GM21786 (cell line): ENCODE measurements around the gene ESYT1.

Source experiments
- ATAC-seq: cut with Tn5 transposase; IDR thresholded peaks from one replicate; pipeline ENCODE4 v1.9.1; 2021; ENCODE audit not compliant: unreplicated experiment

ESYT1 gene

DNA sequence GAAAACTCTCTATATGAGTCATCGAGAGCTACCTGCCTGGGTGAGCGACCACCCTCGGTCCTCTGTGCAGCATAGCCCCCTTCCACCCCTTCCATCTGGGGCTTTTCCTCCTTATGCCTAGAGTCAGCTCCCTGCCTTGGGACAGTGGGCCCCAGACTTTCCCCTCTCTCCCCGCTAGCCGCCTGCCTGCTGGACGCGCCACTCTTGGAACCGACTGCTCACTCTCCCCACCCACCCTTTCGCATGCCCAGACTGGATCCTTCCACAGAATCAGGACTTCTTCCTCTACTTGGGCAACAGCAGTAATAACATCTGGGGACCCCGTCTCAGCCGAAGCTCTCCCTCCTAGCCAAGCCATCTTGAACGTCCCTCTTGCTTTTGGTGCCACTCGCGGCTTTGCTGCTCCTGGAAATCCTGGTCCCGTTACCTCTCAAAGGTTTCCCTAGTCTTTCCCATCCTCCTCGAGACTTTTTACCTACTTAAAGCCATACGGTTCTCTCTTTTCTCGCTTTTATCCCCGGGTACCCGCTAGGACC is 671 bp downstream of the ESYT1 start:
- ATAC-seq = no peak

DNA sequence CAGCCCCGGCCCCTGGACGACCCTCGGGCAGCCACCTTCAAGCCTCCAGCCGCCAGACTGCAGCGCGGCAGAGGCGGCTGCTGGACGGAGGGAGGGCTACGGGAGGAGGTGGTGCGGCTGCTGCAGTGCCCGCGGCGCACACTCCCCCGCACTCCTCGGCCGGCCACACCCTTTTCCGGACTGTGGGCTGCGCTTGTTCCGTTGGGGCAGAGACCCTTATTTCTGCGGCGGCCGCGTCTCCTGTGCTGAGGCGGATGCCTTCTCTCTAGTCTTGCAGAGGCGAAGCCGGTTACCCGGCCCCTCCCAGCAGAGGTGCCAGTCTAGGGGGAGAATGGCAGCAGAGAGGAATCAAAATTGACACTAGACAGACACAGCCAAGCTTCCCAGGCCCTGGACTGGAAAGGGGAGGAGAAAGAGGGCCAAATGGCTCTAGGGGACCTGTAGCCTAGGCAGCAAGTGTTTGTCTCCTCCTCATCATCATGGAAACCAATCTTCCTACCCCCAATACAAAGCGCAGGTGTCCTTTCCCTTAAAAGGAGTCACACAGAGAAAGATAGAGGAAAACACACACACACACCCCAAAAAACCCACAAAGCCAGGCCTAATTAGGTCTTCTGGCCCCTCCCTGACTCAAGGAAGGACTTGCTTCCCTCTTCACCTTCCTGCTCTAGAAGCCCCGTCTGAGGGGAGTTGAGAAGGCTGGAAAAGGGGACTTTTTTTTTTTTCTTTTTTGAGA is 1.3 kb downstream of the ESYT1 start:
- peak; percentile 17 for ATAC-seq

DNA sequence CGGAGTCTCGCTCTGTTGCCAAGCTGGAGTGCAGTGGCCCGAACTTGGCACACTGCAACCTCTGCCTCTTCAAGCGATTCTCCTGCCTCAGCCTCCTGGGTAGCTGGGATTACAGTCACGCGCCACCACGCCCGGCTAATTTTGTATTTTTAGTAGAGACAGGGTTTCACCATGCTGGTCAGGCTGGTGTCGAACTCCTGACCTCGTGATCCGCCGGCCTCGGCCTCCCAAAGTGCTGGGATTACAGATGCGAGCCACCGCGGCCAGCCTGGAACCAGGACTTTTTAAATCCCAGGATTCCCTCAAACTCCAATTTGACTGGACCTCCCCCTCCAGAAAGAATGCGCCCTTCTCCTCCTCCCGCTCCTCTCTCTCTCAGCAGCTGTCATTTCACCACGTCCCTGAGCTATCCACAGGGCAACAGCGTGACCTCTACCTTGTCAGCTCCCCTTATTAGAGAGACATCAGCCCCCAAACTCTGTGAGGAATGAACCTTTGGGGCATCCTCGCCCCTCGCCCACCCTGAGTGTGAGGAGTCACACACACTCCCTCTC is 2.0 kb downstream of the ESYT1 start:
- no peak for ATAC-seq

DNA sequence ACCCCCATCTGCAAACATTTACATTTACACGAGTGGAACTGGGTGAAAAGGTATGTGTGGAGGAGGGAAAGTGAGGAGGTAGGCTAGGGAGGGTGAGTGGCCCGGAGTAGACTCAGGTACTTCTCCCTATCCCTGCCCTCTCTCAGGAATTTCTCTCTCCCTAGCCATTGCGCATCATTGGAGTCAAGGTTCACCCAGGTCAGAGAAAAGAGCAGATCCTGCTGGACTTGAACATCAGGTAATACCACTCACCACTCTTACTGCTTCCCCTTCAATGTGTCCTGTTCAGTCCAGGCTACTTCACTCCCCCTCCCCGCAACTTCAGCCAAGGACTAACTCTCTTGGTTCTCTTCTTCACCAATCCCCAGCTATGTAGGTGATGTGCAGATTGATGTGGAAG is 2.8 kb downstream of the ESYT1 start:
- ATAC-seq = no peak

DNA sequence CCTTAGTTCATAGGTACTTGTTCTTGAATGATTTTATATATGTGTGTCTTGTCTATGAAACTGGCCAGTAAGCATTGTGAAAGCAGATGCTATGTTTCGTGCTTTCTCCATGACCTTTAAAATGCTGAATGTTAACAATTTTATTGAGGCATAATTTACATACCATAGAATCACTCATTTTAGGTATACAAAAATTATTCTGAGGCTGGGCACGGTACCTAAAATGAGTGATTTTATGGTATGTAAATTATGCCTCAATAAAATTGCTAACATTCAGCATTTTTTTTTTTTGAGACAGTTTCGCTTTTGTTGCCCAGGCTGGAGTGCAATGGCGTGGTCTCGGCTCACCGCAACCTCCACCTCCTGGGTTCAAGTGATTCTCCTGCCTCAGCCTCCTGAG is 6.8 kb downstream of the ESYT1 start:
- ATAC-seq = no peak

DNA sequence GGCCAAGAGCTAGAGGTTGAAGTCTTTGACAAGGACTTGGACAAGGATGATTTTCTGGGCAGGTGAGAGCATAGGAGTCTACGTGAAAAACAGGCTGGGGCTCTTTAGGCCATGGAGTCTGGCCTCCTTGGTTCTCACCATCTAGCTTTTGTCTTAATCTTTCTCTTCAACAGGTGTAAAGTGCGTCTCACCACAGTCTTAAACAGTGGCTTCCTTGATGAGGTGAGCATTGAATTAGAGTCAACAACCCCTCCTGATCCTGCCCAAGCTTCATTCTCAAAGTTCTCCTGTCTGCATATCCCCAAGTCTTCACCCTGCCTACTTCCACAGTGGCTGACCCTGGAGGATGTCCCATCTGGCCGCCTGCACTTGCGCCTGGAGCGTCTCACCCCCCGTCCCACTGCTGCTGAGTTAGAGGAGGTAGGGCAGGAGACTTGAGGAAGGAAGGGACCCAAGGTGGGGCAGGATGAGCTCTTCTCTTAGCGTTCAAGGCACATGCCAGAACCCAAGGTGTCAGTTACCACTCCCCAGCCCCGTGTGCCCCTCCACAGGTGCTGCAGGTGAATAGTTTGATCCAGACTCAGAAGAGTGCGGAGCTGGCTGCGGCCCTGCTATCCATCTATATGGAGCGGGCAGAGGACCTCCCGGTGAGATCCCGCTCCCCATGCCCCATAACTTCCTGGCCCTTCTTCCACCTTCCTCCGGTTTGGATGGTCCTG is 9.9 kb downstream of the ESYT1 start:
- ATAC-seq = no peak

DNA sequence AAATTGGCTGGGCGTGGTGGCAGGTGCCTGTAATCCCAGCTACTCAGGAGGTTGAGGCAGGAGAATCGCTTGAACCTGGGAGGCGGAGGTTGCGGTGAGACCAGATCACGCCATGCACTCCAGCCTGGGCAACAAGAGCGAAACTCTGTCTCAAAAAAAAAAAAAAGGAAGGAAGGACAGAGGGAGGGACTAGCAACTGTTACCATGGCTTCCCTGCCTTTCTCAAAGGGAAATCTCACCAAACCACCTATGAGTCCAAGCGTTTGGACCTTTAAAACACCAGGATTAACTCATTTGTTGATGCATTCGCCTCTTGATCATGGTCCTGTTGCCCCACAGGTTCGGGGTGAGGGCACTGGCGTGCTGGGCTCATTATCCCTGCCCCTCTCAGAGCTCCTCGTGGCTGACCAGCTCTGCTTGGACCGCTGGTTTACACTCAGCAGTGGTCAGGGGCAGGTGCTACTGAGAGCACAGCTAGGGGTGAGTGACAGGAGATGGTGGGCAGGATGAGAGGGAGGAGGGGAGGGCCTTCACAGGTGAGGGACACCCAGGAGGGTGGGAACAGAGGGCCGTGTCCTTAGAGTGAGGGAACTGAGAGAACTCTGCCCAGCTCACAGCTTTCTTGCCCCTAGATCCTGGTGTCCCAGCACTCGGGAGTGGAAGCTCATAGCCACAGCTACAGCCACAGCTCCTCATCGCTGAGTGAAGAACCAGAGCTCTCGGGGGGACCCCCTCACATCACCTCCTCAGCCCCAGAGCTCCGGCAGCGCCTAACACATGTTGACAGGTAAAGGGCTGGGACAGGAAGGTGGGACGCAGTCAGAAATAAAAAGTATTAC is 14.1 kb downstream of the ESYT1 start:
- no peak for ATAC-seq

DNA sequence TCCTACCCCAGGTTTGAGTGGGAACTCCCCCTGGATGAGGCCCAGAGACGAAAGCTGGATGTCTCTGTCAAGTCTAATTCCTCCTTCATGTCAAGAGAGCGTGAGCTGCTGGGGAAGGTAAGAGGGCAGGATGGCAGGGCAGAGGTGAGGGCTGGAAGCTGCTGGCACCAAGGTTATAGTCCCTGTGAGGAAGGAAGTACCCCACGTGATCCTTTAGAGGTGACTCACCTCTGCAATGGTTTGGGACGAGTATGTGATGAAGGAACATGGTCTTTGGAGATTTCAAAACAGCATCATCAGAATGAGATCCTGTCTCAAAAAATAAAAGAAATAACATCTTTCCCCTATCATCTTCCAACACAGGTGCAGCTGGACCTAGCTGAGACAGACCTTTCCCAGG is 15.2 kb downstream of the ESYT1 start:
- no peak for ATAC-seq

DNA sequence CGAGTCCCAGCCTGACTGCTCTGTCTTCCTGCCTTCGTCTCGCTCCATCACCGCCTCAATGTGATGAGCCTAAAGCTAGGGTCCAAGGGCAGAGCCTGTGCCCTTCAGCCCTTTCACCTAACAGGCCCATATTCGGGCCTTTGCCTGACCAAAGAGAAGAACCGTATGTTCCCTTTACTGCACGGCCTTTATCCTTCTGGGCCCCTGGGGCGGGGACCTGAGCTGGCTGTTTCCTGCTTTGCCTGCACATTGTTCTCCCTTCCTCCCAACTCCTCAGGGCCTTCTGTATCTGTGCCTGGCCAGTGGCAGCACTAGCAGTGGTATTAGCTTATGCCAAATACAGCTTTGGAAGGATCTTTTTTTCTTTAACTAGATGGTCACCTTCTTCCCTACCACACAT is 15.8 kb downstream of the ESYT1 start:
- ATAC-seq = no peak

DNA sequence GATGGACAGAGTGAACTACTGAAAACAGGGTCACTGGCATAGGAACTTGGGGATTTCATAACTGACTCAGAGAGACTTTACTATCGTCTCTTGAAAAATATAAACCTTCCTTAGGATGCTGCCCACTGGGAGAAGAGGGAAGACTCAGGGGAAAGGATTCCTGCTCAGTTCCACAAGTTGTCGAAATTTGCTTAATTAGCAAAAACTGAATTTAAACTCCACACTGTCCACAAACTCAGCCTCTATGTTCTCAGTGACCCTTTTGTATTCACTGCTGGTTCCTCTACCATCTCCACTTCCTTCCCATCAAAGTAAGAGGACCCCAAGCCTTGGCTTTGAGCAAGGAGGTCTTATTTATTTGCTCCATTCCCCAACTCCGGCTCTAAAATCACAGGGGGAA is 17.1 kb downstream of the ESYT1 start:
- no peak for ATAC-seq

DNA sequence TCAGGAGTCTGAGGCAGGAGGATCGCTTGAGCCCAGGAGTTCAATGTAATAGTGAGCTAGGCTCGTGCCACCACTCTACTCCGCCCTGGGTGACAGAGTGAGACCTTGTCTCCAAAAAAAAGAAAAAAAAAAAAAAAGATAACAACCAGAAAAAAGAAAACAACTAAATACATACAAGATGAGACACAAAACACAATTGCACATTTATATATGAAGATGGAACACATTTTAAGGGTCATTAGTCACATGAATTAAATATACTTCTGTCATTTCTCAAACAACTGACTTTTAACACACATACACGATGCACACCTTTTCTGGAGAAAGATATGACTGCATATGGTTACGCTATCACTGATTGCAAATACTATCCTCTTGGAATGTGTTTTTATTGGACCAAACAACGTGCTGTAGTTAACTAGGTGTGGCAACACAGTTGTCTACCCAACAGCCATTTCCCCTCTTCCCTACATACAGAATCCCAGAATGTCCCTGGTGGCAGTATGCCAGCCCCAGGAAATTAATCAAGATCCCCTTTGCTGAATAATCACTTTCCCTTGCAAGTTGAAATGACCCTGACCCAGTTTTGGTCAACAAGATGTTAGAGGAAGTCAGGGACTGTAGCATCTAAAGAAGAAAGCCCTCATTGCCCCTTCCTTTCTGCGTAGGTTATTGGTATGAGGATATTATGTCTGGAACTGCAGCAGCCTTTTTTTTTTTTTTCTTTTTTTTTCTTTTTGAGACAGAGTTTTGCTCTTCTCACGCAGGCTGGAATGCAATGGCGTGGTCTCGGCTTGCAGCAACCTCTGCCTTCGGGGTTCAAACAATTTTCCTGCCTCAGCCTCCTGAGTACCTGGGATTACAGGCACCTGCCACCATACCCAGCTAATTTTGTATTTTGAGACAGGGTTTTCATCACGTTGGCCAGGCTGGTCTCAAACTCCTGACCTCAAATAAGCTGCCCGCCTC is 18.7 kb downstream of the ESYT1 start:
- no peak for ATAC-seq

DNA sequence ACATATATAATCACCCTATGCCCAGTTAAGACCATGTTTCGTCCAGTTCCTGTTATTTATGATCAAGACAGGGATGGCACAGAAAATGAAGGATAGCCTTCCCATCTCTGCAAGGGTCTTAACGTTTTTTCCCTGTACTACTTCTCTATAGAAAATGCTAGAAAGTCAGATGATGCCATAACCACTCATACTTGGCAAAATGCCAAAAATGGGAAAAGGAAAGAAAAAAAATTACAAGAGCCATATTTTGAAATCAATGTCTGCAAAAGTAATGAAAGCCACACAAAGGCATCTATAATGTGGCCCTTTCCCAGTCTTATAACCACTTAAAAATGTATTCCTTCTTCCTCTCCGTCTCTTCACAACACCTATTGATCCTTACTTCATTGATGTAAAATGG is 22.5 kb downstream of the ESYT1 start:
- ATAC-seq = no peak

DNA sequence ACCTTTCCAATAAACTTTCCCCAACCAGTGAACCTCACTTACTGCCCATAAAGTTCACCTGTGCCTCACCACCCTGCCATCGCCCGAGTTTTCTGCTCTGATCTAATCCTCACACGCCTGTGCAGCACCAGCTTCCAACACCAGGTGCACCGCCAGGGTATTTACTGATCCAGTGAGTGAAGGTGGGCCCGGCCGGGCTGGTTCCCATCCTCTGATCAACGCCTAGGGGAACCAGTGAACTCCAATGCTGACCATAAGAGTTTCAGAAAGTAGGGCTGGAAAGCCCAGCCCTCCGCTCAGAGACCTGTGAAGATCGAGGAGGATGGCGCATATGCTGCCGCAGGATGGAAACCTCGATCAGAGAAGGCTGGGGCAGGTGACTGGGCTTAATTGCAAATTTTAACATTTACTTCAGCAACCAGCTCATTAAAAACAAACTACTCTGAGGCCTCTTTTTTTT is 23.6 kb downstream of the ESYT1 start:
- no peak for ATAC-seq

DNA sequence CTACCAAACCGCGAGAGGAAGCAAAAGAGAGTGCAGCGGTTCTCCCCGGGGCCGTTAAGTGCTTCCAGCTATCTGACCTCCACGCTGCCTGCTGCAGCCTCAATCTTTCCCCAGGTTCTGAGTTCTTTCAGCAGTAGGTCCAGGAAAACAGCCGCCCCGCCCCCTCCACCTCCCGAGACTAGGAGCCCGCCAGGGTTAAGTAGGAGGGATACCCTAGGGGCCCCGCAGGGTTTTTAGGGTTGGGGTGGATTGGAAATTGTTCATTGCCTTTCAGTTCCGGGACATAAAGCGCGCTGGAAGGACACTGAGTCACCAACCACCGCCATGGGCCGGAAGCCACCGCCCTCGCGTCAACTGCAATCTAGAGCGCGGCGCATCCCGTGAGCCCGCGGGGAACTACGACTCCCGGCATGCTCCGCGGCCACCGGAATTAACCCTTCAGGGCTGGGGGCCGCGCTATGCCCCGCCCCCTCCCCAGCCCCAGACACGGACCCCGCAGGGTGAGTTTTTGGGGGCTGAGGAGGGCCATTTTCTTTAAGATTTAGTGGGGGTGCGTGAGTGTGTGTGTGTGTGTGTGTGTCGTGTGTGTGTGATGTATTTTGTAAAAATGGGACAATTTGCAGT is 24.2 kb downstream of the ESYT1 start, which contains the start of gene MYL6B:
Gene MYL6B (plus strand): TSS at position 456 of the 624 bp plus-strand sequence. CDS start 1,332 bp downstream, outside the sequence.
- ATAC-seq = peak; percentile 89

DNA sequence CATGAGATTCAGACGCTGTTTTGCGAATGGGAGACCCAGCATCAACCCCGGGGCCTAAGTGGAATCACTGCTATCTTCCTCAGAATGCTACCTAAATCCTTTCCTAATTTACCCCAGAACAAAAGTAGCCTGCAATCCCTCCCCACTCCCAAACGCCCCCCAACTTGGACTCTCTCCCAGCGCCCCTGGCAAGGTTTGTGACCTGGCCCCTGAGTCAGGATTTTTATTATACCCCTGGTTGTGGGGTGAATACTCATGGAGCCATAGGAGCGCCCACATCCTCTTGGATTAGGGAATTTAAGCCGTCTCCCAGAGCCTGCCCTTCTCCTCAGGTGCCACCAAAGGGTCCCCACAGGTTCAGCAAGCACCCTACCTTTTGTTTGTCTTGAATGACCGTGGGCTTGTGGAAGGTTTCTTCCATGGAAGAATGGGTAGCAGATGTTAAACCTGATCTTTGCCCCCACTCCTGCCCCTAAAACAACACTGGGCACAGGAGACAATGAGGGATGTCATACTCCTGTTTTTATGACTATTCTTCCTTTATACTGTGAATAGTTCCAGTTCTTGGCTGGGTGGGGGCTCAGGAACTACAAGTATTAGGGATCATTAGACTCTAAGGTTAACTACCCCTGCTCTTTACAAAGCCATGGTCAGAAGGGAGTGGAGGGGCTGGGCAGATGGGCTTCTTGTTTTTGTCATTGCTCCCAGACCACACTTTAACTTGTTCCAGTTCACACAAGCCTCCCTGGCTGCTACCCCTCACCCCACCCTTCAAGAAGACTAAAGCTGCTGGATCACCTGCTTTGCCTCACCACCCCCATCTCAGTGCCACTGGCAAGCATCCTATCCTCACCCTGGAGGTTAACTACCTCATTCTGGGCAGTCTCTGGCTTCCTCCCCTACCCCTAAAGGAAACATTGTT is 24.9 kb downstream of the ESYT1 start:
- no peak for ATAC-seq

DNA sequence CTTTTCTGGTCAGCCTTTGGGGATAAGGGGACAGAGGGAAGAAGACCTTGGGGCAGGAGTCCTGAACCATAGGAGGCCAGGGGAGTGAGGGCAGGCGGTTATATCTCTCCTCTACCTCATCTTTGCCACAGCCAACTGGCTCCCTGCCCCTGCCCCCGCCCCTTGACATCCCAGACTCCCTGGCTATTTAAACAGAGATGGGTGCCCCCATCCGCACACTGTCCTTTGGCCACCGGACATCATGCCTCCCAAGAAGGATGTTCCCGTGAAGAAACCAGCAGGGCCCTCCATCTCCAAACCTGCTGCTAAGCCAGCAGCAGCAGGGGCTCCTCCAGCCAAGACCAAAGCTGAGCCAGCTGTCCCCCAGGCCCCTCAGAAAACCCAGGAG is 25.6 kb downstream of the ESYT1 start:
- ATAC-seq = no peak

DNA sequence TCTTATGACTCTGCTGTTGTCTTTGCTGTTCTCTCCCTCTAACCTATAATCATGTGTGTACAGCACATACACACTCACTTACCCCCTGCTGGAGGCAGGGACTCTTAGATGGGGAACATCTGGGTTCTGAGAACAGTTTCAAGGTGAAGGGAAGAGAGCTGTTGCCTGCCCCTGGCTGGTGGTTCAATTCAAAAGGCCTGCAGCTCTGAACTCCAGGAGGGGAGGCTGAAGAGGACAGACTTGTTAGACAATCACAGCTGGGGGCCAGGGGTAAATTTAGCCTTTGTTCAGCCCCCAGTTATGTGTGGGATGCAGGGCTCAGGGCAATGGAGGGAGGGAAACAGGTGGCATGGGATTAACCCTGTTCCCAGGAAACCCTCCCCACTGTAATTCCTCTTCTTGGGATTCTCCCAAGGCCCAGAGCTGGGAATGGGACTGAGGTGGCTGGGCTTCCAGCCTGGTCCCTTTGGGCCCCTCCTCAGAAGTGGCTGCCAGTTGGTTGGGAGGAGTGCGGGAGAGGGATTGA is 26.2 kb downstream of the ESYT1 start:
- ATAC-seq = no peak

DNA sequence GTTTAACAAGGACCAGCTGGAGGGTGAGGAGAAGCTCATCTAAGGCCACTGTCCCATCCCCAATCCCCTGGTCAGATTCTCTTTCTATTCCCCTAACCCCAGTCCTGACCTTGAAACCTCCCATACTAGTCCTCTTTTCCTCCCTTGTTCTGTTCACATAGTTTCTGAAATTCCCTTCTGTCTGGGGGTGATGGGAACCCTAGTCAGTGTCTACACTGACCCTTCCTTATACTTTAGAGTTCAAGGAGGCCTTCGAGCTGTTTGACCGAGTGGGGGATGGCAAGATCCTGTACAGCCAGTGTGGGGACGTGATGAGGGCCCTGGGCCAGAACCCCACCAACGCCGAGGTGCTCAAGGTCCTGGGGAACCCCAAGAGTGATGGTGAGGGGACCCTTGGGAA is 26.8 kb downstream of the ESYT1 start:
- ATAC-seq = no peak
